HPDE6-E6E7 (cell line): ENCODE data around the gene TUBA4B.

Experiments used
- DNase-seq: peaks from one replicate; pipeline ENCODE4 v3.0.0; 2011; ENCODE audit warnings: missing footprints; ENCODE audit errors: extremely low spot score

The TUBA4B gene

GRCh38 chr2:219314804-219315468 is 61.9 kb downstream of the TUBA4B start:
- DNase-seq, result no peak
